HepG2 (cell line): Measurements from ENCODE around the gene ANKHD1. TPM values are rescaled to one million over a fixed set of nuclear protein-coding genes. Genes with fewer than 3 reads are reported as not detected.

ENCODE experiments used
- BORCS8-MEF2B ChIP-seq: sonication (generic); formaldehyde crosslinking; IDR thresholded peaks from 2 replicates; pipeline ENCODE4 v1.8.0; 2022; ENCODE audit warnings: mild to moderate bottlenecking, missing genetic modification reagents
- CAMTA2 ChIP-seq: sonication (generic); formaldehyde crosslinking; IDR thresholded peaks from 2 replicates; pipeline ENCODE4 v1.4.0; 2020; ENCODE audit warnings: mild to moderate bottlenecking, missing genetic modification reagents, borderline replicate concordance
- CHD2 ChIP-seq: IDR thresholded peaks from 2 replicates; pipeline ENCODE4 v1.6.1; 2011; ENCODE audit warnings: low read depth, low read length, improper control_type of control experiment
- FOXO4 ChIP-seq: sonication (generic); formaldehyde crosslinking; conservative IDR thresholded peaks from 2 replicates; pipeline ENCODE4 v1.8.1; 2023; ENCODE audit warnings: missing genetic modification reagents
- HMGXB4 ChIP-seq, 2 experiments: sonication (generic) in 1 of 2; formaldehyde crosslinking in 1 of 2; IDR thresholded peaks; 2 replicates each; pipeline versions ENCODE4 v1.4.0 to v1.6.1; 2018 to 2020; ENCODE audit warnings: missing genetic modification reagents in 2 of 2, borderline replicate concordance in 1 of 2, low read depth in 1 of 2, mild to moderate bottlenecking in 1 of 2, missing biosample characterization in 1 of 2
- HOMEZ ChIP-seq: IDR thresholded peaks from 2 replicates; pipeline ENCODE4 v1.6.1; 2016; ENCODE audit warnings: low read depth
- KAT8 ChIP-seq: IDR thresholded peaks from 2 replicates; pipeline ENCODE4 v1.6.1; 2016; ENCODE audit warnings: missing genetic modification reagents, missing compliant biosample characterization
- KIAA2018 ChIP-seq: sonication (generic); formaldehyde crosslinking; IDR thresholded peaks from 2 replicates; pipeline ENCODE4 v1.5.0; 2020; ENCODE audit warnings: mild to moderate bottlenecking, missing genetic modification reagents, borderline replicate concordance
- REPIN1 ChIP-seq: sonication (generic); formaldehyde crosslinking; IDR thresholded peaks from 2 replicates; pipeline ENCODE4 v1.8.0; 2022; ENCODE audit warnings: missing genetic modification reagents, low read depth, mild to moderate bottlenecking, borderline replicate concordance
- SALL1 ChIP-seq: sonication (generic); formaldehyde crosslinking; IDR thresholded peaks from 2 replicates; pipeline ENCODE4 v1.8.0; 2022; ENCODE audit warnings: mild to moderate bottlenecking, missing genetic modification reagents
- SP5 ChIP-seq: IDR thresholded peaks from 2 replicates; pipeline ENCODE4 v1.6.1; 2016; ENCODE audit warnings: low read depth, borderline replicate concordance
- YY1 ChIP-seq: IDR thresholded peaks from 2 replicates; pipeline ENCODE4 v1.6.1; 2011; ENCODE audit warnings: low read length, low read depth, moderate library complexity, mild to moderate bottlenecking; ENCODE audit not compliant: insufficient read depth, insufficient replicate concordance
- ZNF230 ChIP-seq: sonication (generic); formaldehyde crosslinking; IDR thresholded peaks from 2 replicates; pipeline ENCODE4 v1.4.0; 2020; ENCODE audit warnings: mild to moderate bottlenecking, missing genetic modification reagents
- ZNF564 ChIP-seq: sonication (generic); formaldehyde crosslinking; IDR thresholded peaks from 2 replicates; pipeline ENCODE4 v1.8.1; 2023; ENCODE audit warnings: mild to moderate bottlenecking, missing genetic modification reagents
- ZNF616 ChIP-seq: sonication (generic); formaldehyde crosslinking; IDR thresholded peaks from 2 replicates; pipeline ENCODE4 v1.5.0; 2020; ENCODE audit warnings: low read depth, mild to moderate bottlenecking, missing genetic modification reagents
- ZNF678 ChIP-seq: sonication (generic); formaldehyde crosslinking; IDR thresholded peaks from 2 replicates; pipeline ENCODE4 v1.4.0; 2020; ENCODE audit warnings: mild to moderate bottlenecking, missing genetic modification reagents
- polyA plus RNA-seq, 8 experiments: library from polyadenylated mRNA; depleted of rRNA in 3 of 8; stranded (reverse) in 7 of 8; unstranded in 1 of 8; fragments of >200 nt; fragmentation: Illumina TruSeq in 4 of 8; extraction: Trizol in 4 of 8; gene quantifications; 2 replicates each; pipeline versions ENCODE4 v1.2.1 to v1.2.3, GENCODE V29; 2011 to 2016; ENCODE audit warnings: low read depth in 4 of 8, missing spikeins in 1 of 8, mixed read lengths in 1 of 8; ENCODE audit not compliant: insufficient read depth in 1 of 8
- total RNA-seq, 5 experiments: library from RNA; depleted of rRNA; stranded (reverse); fragments of >200 nt; fragmentation: Illumina TruSeq; extraction: Trizol; gene quantifications; 2 replicates each; pipeline ENCODE4 v1.2.3, GENCODE V29; 2016; ENCODE audit warnings: low read depth in 1 of 5

Gene ANKHD1
- total and polyA plus RNA-seq, 2 of the 13 experiments (the other 11 are each of a cell fraction or from before 2014, with no cell fraction given), result 69.9 to 82.0 TPM

- TF ChIP-seq KIAA2018, result no peak
- no peak for TF ChIP-seq FOXO4
- no peak for TF ChIP-seq CAMTA2 (CRISPR knock-in tag)
- TF ChIP-seq ZNF230 (CRISPR knock-in tag), result no peak; the same call in none of the 2 replicates
- peak; percentile 69; the same call in 1 of the 2 replicates for TF ChIP-seq BORCS8-MEF2B (CRISPR knock-in tag)
- TF ChIP-seq HOMEZ (CRISPR knock-in tag), result no peak
- 0 out of 2 replicates have a peak, but pooled peaks have one; percentile 56 for TF ChIP-seq REPIN1 (CRISPR knock-in tag)
- peak; percentile 47 for TF ChIP-seq YY1
- TF ChIP-seq ZNF678 (CRISPR knock-in tag), result 0 out of 2 replicates have a peak, but pooled peaks have one; percentile 57
- no peak for TF ChIP-seq ZNF564
- TF ChIP-seq KAT8, result peak; percentile 57
- TF ChIP-seq CHD2, result no peak
- no peak for TF ChIP-seq SALL1 (CRISPR knock-in tag)
- 0 out of 2 replicates have a peak, but pooled peaks have one; percentile 8 for TF ChIP-seq SP5
- TF ChIP-seq HMGXB4 (CRISPR knock-in tag; IDR thresholded peaks at IDR 0.05; ENCODE audit: borderline replicate concordance in 1 of 2, low read depth in 1 of 2), result peak in 1 of 2 experiments; percentile 42; a peak in 1 of 4 replicates
- TF ChIP-seq ZNF616 (CRISPR knock-in tag), result no peak
These were observed 145.3 kb downstream of the ANKHD1 start (continued) for GRCh38 chr5:140546851-140547507.
